OCI-LY7 (cell line): ENCODE data around the gene SENP2. TPM values are rescaled to one million over a fixed set of nuclear protein-coding genes. Genes with fewer than 3 reads are reported as not detected.

Experiments
- BruUV-seq: library from RNA; stranded (reverse); fragments of 400-500 nt; replicated peaks from 2 replicates; lab custom pipeline; 2021; lab: Mats Ljungman, UMichigan
- CTCF ChIA-PET: fragments of 300-600 bp; sonication (Branson Sonifier 250); formaldehyde crosslinking; loops from one replicate; lab custom pipeline; 2022; ENCODE audit warnings: antibody characterized with exemption; ENCODE audit not compliant: unreplicated experiment; lab: Charles Lee
- POLR2A ChIA-PET: fragments of 300-600 bp; sonication (Branson Sonifier 250); formaldehyde crosslinking; loops from one replicate; lab custom pipeline; 2022; ENCODE audit warnings: antibody characterized with exemption; lab: Charles Lee
- DNase-seq: peaks from one replicate; pipeline ENCODE4 v3.0.0-alpha.2; 2015; ENCODE audit warnings: low spot score
- H2AFZ ChIP-seq: fragments of 200-600 bp; sonication (generic), shearing (Covaris generic); 2 replicates; pipeline ENCODE4 v1.6.1; 2014; ENCODE audit warnings: mild to moderate bottlenecking, antibody characterized with exemption, low read length, moderate library complexity
- H3K27ac ChIP-seq: fragments of 200-600 bp; sonication (generic); 2 replicates; pipeline ENCODE4 v1.5.1; 2014; ENCODE audit warnings: mixed run types, low read depth, mild to moderate bottlenecking, moderate library complexity, low read length, inconsistent platforms; ENCODE audit not compliant: poor library complexity, severe bottlenecking
- H3K36me3 ChIP-seq: fragments of 200-600 bp; sonication (generic); 2 replicates; pipeline ENCODE4 v1.6.1; 2014; ENCODE audit warnings: mild to moderate bottlenecking, antibody characterized with exemption, low read length, moderate library complexity, mixed read lengths; ENCODE audit not compliant: insufficient read depth
- H3K4me1 ChIP-seq: fragments of 200-600 bp; sonication (generic); 2 replicates; pipeline ENCODE4 v1.5.1; 2014; ENCODE audit warnings: mild to moderate bottlenecking, low read length; ENCODE audit not compliant: insufficient read depth, poor library complexity, severe bottlenecking
- H3K4me2 ChIP-seq: fragments of 200-600 bp; sonication (generic); 2 replicates; pipeline ENCODE4 v1.6.1; 2014; ENCODE audit warnings: mild to moderate bottlenecking, low read length
- H3K4me3 ChIP-seq: fragments of 200-600 bp; sonication (generic); 2 replicates; pipeline ENCODE4 v1.5.1; 2014; ENCODE audit warnings: mild to moderate bottlenecking, low read depth, low read length; ENCODE audit not compliant: poor library complexity, severe bottlenecking
- H3K79me2 ChIP-seq: fragments of 200-600 bp; sonication (generic); 2 replicates; pipeline ENCODE4 v1.6.1; 2016; ENCODE audit warnings: low read depth, mild to moderate bottlenecking, low read length, moderate library complexity, mixed read lengths; ENCODE audit not compliant: insufficient read depth
- H3K9me2 ChIP-seq: fragments of 200-600 bp; sonication (generic); 2 replicates; pipeline ENCODE4 v1.6.1; 2016; ENCODE audit warnings: mild to moderate bottlenecking, low read length, mixed read lengths; ENCODE audit not compliant: insufficient read depth
- H3K9me3 ChIP-seq: fragments of 200-600 bp; sonication (generic); 2 replicates; pipeline ENCODE4 v1.6.1; 2014; ENCODE audit warnings: mild to moderate bottlenecking, mixed run types, low read length, mixed read lengths
- H4K20me1 ChIP-seq: fragments of 200-600 bp; sonication (generic); 2 replicates; pipeline ENCODE4 v1.6.1; 2014; ENCODE audit warnings: mild to moderate bottlenecking, antibody characterized with exemption, low read length, moderate library complexity, mixed read lengths; ENCODE audit not compliant: insufficient read depth
- EZH2phosphoT487 ChIP-seq: fragments of 200-600 bp; sonication (generic); IDR thresholded peaks from 2 replicates; pipeline ENCODE4 v1.6.1; 2018; ENCODE audit warnings: low read depth, borderline replicate concordance, mild to moderate bottlenecking, mixed run types, antibody characterized with exemption, low read length, moderate library complexity, mixed read lengths
- intact Hi-C: fragments of 100-400 bp; cut with micrococcal nuclease; formaldehyde crosslinking; loops from one replicate; pipeline ENCODE4 v1.10.0; 2022; ENCODE audit not compliant: unreplicated experiment
- total RNA-seq, 2 experiments: library from RNA; depleted of rRNA in 1 of 2; stranded (reverse); fragments of >200 nt in 1 of 2; shearing (Covaris generic) in 1 of 2; gene quantifications; 2 replicates each; pipeline ENCODE4 v1.2.3, GENCODE V29; 2014 to 2022
- TF ChIP-seq, protein P1 (sequence below): fragments of 200-600 bp; sonication (generic); conservative IDR thresholded peaks from 2 replicates; pipeline ENCODE4 v1.5.1; 2014; ENCODE audit warnings: mild to moderate bottlenecking, antibody characterized with exemption, low read length, moderate library complexity, mixed read lengths

Gene SENP2
- total RNA-seq, 2 experiments from 2014 or later, result 39.8 to 64.5 TPM

DNA sequence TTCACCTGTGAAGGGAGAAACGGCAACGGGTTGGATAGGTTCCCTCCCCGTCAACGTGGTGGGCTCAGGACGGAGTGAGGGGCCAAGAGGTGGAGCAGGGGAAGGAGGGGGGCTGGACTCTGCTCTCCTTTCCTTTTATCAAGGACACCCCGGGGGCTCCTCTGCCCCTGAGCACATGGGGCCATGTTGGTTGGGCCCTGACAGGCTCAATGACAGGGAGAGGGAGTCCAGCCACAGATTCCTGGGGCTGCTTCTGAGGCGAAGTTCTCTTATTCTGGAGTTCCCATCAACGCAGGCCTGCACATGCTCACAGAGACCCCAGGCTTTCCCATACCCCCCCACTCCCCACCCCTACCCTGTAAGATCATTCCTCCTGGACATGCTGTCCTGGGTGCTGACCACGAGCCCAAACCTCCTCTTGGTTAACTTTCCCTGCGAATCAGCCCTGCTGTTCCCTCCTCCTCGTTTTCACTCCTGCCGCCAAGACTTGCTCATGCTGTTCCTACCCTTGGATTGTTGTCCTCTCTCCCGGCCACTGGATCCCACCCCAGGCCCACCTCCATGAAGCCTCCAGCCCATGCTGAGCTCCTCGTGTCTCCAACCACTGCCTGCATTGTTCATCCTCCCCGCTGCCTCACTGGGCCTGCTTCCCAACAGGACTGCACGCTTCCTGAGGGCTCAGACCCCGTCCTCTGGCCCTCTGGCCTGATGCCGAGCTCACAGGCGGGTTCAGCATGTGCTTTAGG lies 61.2 kb downstream of the SENP2 start:
- ChIA-PET POLR2A (no interaction called here), CTCF (interaction anchor here (0.6 to 0.9 kb wide), 2 partner anchors 13 to 86 kb away, joined by 3 to 5 read pairs; no protein-coding TSS in a partner anchor)
- H3K9me3 ChIP-seq, result no peaks in the 10 kb centered on the region
- H3K4me2 ChIP-seq, result no peak overlapping the region
- H3K4me3 ChIP-seq, result no peak overlapping the region
- no peaks in the 10 kb centered on the region for H3K9me2 ChIP-seq
- no peaks in the 10 kb centered on the region for H4K20me1 ChIP-seq
- H3K4me1 ChIP-seq, result no peaks in the 10 kb centered on the region
- TF ChIP-seq EZH2phosphoT487, result no peak
- TF ChIP-seq, protein P1, sequence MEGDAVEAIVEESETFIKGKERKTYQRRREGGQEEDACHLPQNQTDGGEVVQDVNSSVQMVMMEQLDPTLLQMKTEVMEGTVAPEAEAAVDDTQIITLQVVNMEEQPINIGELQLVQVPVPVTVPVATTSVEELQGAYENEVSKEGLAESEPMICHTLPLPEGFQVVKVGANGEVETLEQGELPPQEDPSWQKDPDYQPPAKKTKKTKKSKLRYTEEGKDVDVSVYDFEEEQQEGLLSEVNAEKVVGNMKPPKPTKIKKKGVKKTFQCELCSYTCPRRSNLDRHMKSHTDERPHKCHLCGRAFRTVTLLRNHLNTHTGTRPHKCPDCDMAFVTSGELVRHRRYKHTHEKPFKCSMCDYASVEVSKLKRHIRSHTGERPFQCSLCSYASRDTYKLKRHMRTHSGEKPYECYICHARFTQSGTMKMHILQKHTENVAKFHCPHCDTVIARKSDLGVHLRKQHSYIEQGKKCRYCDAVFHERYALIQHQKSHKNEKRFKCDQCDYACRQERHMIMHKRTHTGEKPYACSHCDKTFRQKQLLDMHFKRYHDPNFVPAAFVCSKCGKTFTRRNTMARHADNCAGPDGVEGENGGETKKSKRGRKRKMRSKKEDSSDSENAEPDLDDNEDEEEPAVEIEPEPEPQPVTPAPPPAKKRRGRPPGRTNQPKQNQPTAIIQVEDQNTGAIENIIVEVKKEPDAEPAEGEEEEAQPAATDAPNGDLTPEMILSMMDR, result no peak
- H3K27ac ChIP-seq, result no peak overlapping the region
- H2AFZ ChIP-seq, result no peak overlapping the region
- intact Hi-C loops, result no loop called here
- DNase-seq, result no peak
- H3K79me2 ChIP-seq, result no peaks in the 10 kb centered on the region
- no TSS peak for BruUV-seq
- no peaks in the 10 kb centered on the region for H3K36me3 ChIP-seq

DNA sequence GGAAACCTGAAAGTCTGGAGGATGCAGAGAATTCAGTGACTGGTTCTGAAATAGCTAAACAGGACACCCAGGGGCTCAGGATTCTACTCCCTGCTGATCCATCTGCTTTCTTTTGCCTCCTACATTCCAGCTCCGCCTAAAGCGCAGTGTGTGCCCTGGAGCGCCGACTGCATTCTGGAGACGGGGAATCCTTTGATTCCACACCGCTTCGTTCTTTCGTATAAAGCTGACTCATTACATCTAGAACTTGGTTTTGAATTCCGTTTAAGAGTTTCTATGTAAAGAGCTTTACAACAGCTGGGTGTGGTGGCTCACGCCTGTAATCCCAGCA lies 61.8 kb downstream of the SENP2 start:
- no peak overlapping the region for H2AFZ ChIP-seq
- H4K20me1 ChIP-seq, result no peaks in the 10 kb centered on the region
- no peaks in the 10 kb centered on the region for H3K9me3 ChIP-seq
- H3K9me2 ChIP-seq, result no peaks in the 10 kb centered on the region
- intact Hi-C loops, result no loop called here
- TF ChIP-seq, protein P1, result no peak
- no peak for TF ChIP-seq EZH2phosphoT487
- no peak overlapping the region for H3K4me2 ChIP-seq
- H3K27ac ChIP-seq, result no peak overlapping the region
- CTCF ChIA-PET, result interaction anchor here (0.6 to 0.9 kb wide), 2 partner anchors 12 to 86 kb away, joined by 3 to 5 read pairs; no protein-coding TSS in a partner anchor
- no TSS peak for BruUV-seq
- H3K36me3 ChIP-seq, result no peaks in the 10 kb centered on the region
- POLR2A ChIA-PET, result no interaction called here
- no peak overlapping the region for H3K4me3 ChIP-seq
- H3K4me1 ChIP-seq, result no peaks in the 10 kb centered on the region
- DNase-seq, result no peak
- no peaks in the 10 kb centered on the region for H3K79me2 ChIP-seq

DNA sequence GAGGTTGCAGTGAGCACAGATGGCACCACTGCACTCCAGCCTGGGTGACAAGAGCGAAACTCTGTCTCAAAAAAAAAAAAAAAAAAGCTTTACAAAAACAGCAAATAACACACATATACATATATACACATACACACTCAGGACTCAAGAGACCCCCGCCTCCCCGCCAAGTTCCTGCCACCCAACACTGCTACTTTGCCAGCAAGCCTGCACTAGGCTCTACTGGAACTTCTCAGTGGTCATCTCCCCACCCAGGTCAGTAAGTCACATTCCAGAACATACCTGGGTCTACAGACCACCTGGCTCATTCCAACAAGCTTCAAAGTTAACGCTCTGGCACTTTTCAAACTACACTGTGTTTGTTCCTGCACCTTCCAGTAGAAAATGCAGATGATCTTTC lies 62.3 kb downstream of the SENP2 start:
- Histone ChIP-seq H3K36me3 (no peaks in the 10 kb centered on the region), H3K4me2 (no peak overlapping the region), H4K20me1 (no peaks in the 10 kb centered on the region), H3K79me2 (no peaks in the 10 kb centered on the region), H3K9me3 (no peaks in the 10 kb centered on the region), H3K9me2 (no peaks in the 10 kb centered on the region), H3K4me3 (no peak overlapping the region), H2AFZ (no peak overlapping the region), H3K4me1 (no peaks in the 10 kb centered on the region), H3K27ac (no peak overlapping the region)
- POLR2A ChIA-PET, result interaction anchor here (0.6 kb wide), 1 partner anchor 529 kb away, joined by 4 read pairs; no protein-coding TSS in a partner anchor
- CTCF ChIA-PET, result interaction anchor here (0.9 kb wide), 1 partner anchor 12 kb away, joined by 5 read pairs; no protein-coding TSS in a partner anchor
- no peak for TF ChIP-seq EZH2phosphoT487
- TF ChIP-seq, protein P1, result no peak
- BruUV-seq, result no TSS peak
- intact Hi-C loops, result no loop called here
- no peak for DNase-seq
